T-helper 1 cell treated with Interleukin-12 subunit alpha and Interleukin-12 subunit beta and Interleukin-4 antibody, amounts not matched to agents 30 μg/mL and 1 μg/mL, for 36 hours (primary cell): Measurements from ENCODE around the gene FLNA.

Experiments used
- H3K27ac Mint-ChIP-seq: one replicate; pipeline ENCODE4 v1.8.0; 2021; ENCODE audit warnings: mild to moderate bottlenecking, mixed read lengths
- H3K27me3 Mint-ChIP-seq: one replicate; pipeline ENCODE4 v1.8.0; 2021; ENCODE audit warnings: low read depth, mixed read lengths
- H3K36me3 Mint-ChIP-seq: one replicate; pipeline ENCODE4 v1.8.0; 2021; ENCODE audit warnings: low read depth, mixed read lengths
- H3K4me1 Mint-ChIP-seq: one replicate; pipeline ENCODE4 v1.8.0; 2021; ENCODE audit warnings: low read depth, mixed read lengths
- H3K4me3 Mint-ChIP-seq: one replicate; pipeline ENCODE4 v1.8.0; 2021; ENCODE audit warnings: mild to moderate bottlenecking, moderate library complexity, mixed read lengths
- H3K9me3 Mint-ChIP-seq: one replicate; pipeline ENCODE4 v1.8.0; 2021; ENCODE audit warnings: mixed read lengths

Gene FLNA

DNA sequence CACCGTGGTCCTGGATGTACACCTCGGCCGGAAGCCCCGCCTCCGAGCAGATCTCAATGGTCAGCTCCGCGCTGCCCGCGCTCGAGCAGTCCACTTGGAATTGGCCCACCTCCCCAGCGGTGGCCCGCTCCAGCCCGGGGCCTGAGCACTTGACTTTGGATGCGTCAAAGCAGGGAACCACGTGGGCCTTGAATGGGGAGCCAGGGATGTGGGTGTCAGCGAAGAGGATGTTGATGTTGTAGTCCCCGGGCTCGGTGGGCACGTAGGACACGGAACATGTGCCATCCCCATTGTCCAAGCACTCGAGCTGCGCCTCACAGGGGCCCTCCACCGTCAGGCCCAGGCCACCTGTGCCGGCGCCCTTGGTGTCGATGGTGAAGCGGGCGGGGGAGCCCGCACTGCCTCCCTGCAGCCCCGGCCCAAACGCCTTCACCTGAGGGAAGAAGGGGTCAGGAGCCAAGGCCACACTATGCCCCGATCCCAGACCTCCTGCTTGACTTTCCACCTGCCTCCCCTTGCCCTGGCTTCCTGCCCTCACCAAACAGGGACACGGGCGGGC is 14.2 kb downstream of the FLNA start:
- Mint-ChIP-seq H3K36me3 (peaks cover 13% of the 10 kb centered on the region), H3K9me3 (no peaks in the 10 kb centered on the region), H3K4me1 (peaks cover 7% of the 10 kb centered on the region), H3K4me3 (no peak overlapping the region), H3K27ac (no peak overlapping the region), H3K27me3 (no peaks in the 10 kb centered on the region)

- H3K4me1 Mint-ChIP-seq = peaks cover 4% of the 10 kb centered on the region
- H3K9me3 Mint-ChIP-seq = no peaks in the 10 kb centered on the region
- H3K36me3 Mint-ChIP-seq = peaks cover 10% of the 10 kb centered on the region
- H3K27me3 Mint-ChIP-seq = no peaks in the 10 kb centered on the region
- no peak overlapping the region for H3K27ac Mint-ChIP-seq
- no peak overlapping the region for H3K4me3 Mint-ChIP-seq
Observed at GRCh38 chrX:154359362-154360154, 14.9 kb downstream of the FLNA start.

DNA sequence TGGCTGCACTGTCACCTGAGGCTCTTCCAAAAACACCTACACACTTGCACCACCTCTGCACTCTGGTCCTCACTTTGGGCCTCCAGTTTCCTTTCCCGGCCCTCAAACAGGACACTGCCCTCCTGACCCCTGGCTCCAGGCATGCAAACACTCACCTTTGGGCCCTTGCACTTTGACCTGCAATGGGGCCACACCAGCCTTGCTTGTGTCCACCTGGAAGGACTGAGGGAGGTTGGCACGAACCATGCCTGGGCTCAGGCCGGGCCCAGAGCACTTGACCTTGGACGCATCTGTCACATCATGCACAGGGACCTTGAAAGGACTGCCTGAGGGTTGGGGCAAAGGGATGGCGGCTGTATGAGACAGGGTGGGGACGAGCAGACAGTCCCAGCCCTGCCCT is 15.6 kb downstream of the FLNA start:
- no peak overlapping the region for H3K4me3 Mint-ChIP-seq
- peaks cover 4% of the 10 kb centered on the region for H3K4me1 Mint-ChIP-seq
- no peak overlapping the region for H3K27ac Mint-ChIP-seq
- no peaks in the 10 kb centered on the region for H3K27me3 Mint-ChIP-seq
- H3K9me3 Mint-ChIP-seq = no peaks in the 10 kb centered on the region
- H3K36me3 Mint-ChIP-seq = peaks cover 8% of the 10 kb centered on the region

GRCh38 chrX:154358011-154358410 is 16.4 kb downstream of the FLNA start:
- Mint-ChIP-seq H3K36me3 (peaks cover 8% of the 10 kb centered on the region), H3K4me3 (no peak overlapping the region), H3K27ac (no peak overlapping the region), H3K4me1 (peaks cover 2% of the 10 kb centered on the region), H3K9me3 (no peaks in the 10 kb centered on the region), H3K27me3 (no peaks in the 10 kb centered on the region)

DNA sequence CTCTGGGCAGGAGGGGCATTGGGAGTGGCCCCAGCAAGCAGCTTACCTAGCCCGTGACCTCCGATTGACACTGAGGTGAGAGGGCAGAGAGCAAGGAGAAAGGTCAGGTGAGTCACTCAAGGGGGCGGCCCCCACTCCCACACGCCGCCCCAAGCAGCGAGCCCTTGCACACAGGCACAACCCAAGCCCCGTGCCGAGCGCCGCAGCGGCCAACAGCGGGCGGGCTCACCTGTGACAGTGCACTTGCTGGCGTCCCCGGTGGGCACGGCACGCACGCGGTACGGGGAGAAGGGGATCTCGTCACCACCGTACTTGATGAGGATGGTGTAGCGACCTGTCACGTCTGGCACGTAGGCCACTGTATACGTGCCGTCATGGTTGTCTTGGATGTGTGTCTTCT is 17.2 kb downstream of the FLNA start:
- Mint-ChIP-seq H3K4me3 (no peak overlapping the region), H3K27me3 (no peaks in the 10 kb centered on the region), H3K9me3 (no peaks in the 10 kb centered on the region), H3K4me1 (peaks cover 2% of the 10 kb centered on the region), H3K36me3 (peaks cover 8% of the 10 kb centered on the region), H3K27ac (no peak overlapping the region)

DNA sequence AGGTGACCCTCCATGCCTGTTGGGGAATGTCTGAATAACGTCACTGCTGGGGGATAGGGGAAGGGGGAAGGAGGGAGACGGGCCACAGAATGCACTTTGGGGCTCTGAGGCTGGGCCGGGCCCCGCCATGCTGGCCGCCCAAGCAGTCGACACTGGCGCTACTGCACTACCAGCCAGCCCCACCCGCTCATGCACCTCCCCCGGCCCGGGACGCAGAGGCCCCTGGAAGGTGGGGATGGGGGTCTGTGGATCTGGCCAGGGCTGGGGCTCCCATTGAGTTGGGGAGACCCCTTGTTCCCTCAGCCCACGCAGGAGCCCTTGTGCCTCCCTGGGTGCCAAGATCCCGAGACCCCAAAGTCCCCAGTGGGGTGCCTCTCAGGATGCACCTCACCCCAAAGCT is 17.8 kb downstream of the FLNA start:
- Mint-ChIP-seq H3K9me3 (no peaks in the 10 kb centered on the region), H3K4me1 (peaks cover 4% of the 10 kb centered on the region), H3K27ac (no peak overlapping the region), H3K27me3 (no peaks in the 10 kb centered on the region), H3K36me3 (peaks cover 10% of the 10 kb centered on the region), H3K4me3 (no peak overlapping the region)

- H3K36me3 Mint-ChIP-seq = peaks cover 11% of the 10 kb centered on the region
- peaks cover 4% of the 10 kb centered on the region for H3K4me1 Mint-ChIP-seq
Observed at GRCh38 chrX:154355776-154356140, 18.7 kb downstream of the FLNA start.

DNA sequence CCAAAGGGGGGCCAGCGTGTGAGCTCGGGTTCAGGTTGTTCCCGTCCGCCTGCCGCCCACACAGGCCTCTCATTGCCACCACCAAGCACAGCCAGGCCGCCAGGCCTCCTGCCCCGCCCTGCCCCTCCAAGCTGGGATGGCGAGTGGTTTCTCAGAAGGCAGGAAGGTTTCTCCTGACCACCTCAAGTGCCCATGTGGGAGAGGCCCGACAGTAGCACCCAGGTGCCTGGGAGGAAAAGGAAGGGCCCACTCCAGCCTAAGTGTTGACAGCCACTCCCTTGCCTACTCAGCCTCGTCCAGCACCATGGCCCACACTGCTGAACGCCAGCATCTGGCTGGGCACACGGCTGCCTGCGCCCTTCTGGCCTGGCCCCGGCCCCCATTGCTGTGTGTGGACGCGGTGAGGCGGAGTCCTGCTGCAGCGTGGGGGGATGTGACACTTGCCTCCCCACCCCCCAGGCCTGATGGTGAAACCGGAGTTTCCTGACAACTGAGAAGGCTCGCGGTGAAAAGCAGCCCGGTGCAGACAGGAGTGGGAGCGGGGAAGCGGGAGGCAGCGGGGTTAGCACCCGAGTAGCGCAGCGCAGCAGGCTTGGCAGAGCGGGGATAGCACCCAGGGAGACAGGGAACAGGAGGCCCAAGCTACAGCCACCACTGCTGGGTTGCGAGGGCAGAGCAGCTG is 19.2 kb downstream of the FLNA start:
- Mint-ChIP-seq H3K4me1 (peaks cover 4% of the 10 kb centered on the region), H3K9me3 (no peaks in the 10 kb centered on the region), H3K4me3 (no peak overlapping the region), H3K36me3 (peaks cover 13% of the 10 kb centered on the region), H3K27ac (no peak overlapping the region), H3K27me3 (no peaks in the 10 kb centered on the region)

More at GRCh38 chrX:154355776-154356140, 18.7 kb downstream of the FLNA start:
- Mint-ChIP-seq H3K27me3 (no peaks in the 10 kb centered on the region), H3K4me3 (no peak overlapping the region), H3K27ac (no peak overlapping the region), H3K9me3 (no peaks in the 10 kb centered on the region)

GRCh38 chrX:154354516-154354915 is 19.9 kb downstream of the FLNA start:
- peaks cover 4% of the 10 kb centered on the region for H3K4me1 Mint-ChIP-seq
- peaks cover 11% of the 10 kb centered on the region for H3K36me3 Mint-ChIP-seq
- no peaks in the 10 kb centered on the region for H3K27me3 Mint-ChIP-seq
- H3K27ac Mint-ChIP-seq = no peak overlapping the region
- no peak overlapping the region for H3K4me3 Mint-ChIP-seq
- no peaks in the 10 kb centered on the region for H3K9me3 Mint-ChIP-seq

GRCh38 chrX:154354013-154354412 is 20.4 kb downstream of the FLNA start:
- H3K27ac Mint-ChIP-seq = no peak overlapping the region
- H3K4me3 Mint-ChIP-seq = no peak overlapping the region
- H3K9me3 Mint-ChIP-seq = no peaks in the 10 kb centered on the region
- H3K27me3 Mint-ChIP-seq = no peaks in the 10 kb centered on the region
- peaks cover 12% of the 10 kb centered on the region for H3K36me3 Mint-ChIP-seq
- H3K4me1 Mint-ChIP-seq = peaks cover 4% of the 10 kb centered on the region

DNA sequence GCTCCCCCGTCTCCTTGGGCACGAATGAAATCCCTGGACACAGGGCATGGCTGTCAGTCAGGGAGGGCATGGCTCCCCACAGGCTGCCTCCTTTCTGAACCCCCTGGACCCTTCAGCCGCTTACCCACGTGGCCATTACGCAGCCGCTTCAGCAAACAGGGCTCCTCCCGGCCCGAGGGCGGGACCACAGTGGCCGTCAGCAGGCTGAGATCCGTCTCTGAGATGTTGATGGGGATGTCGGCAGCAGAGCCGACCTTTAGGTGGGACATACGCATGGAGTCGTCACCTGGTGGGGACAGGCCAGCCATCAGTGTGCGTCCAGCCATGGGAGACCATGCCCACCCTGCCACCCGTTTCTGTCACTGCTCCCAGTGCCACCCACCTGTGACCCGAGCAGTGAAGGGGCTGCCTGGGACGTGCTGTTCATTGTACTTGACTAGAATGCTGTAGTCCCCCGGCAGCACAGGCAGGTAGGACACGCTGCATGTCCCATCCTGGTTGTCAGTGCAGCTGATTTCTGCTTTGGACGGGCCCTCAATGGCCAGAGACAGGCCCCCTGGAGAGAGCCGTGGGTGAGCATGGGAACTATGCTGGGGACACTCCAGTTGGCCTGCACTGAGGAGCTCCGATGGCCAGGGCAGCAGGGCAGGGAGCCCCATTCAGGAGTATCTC is 21.1 kb downstream of the FLNA start:
- Mint-ChIP-seq H3K9me3 (no peaks in the 10 kb centered on the region), H3K27ac (no peak overlapping the region), H3K4me1 (peaks cover 3% of the 10 kb centered on the region), H3K27me3 (no peaks in the 10 kb centered on the region), H3K36me3 (peaks cover 9% of the 10 kb centered on the region), H3K4me3 (no peak overlapping the region)

DNA sequence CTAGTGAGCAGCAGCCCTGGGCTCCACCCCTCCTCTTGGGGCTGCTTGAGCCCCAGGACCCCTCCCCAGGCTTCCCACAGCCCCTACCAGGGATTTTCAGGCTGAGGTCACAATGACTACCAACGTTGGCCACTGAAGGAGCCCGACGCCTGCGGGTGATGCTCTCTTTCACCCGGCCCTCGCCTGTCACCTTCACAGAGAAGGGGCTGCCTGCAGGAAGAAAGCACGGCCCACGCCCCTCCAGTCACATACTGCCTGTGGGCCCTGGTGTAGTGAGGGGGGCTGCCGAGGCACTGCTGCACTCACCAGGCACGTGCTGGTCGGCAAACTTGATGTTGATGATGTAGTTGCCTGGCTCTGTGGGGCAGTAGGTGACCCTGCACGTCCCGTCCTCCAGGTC is 22.0 kb downstream of the FLNA start:
- H3K4me1 Mint-ChIP-seq = peaks cover 6% of the 10 kb centered on the region
- H3K4me3 Mint-ChIP-seq = no peak overlapping the region
- H3K9me3 Mint-ChIP-seq = no peaks in the 10 kb centered on the region
- no peaks in the 10 kb centered on the region for H3K27me3 Mint-ChIP-seq
- H3K27ac Mint-ChIP-seq = no peak overlapping the region
- H3K36me3 Mint-ChIP-seq = peaks cover 13% of the 10 kb centered on the region

DNA sequence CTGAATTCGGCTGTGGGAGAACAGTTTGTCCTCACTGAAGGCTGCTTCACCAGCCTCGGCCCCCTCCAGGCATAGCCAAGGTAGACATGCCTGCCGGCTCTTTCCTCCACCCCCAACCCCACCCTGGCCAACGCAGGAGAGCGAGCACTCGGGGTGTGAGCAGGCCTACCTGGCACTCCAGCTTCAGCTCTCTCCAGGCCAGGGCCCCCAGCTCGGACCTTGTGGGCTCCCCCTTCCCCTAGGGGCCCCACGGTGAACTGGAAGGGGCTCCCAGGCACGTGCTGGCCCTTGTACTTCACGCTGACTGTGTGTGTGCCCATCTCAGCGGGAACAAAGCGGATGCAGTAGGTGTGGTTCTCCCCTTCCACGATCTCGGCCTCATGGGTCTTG is 22.4 kb downstream of the FLNA start:
- Mint-ChIP-seq H3K9me3 (no peaks in the 10 kb centered on the region), H3K4me1 (peaks cover 11% of the 10 kb centered on the region), H3K27me3 (no peaks in the 10 kb centered on the region), H3K4me3 (no peak overlapping the region), H3K27ac (no peak overlapping the region), H3K36me3 (peaks cover 17% of the 10 kb centered on the region)

- H3K27ac Mint-ChIP-seq = peak overlapping the region; percentile 57
Observed at GRCh38 chrX:154351183-154352011, 23.0 kb downstream of the FLNA start.

More at GRCh38 chrX:154351183-154352011, 23.0 kb downstream of the FLNA start:
- Mint-ChIP-seq H3K36me3 (peaks cover 17% of the 10 kb centered on the region), H3K4me1 (peaks cover 11% of the 10 kb centered on the region), H3K9me3 (no peaks in the 10 kb centered on the region), H3K27me3 (no peaks in the 10 kb centered on the region), H3K4me3 (no peak overlapping the region)
